Measurements from ENCODE around the gene NPAS3. TPM values are rescaled to one million over a fixed set of nuclear protein-coding genes. Genes with fewer than 3 reads are reported as not detected.

Gene NPAS3
- total RNA-seq, 4 donors from 2014 or later: 0.13 to 1.1 (median 0.47) TPM; not detected in 1

- 31% methylated on average over 3 of the region's 3 CpGs for WGBS, 2 donors
- no peaks in the 10 kb centered on the region for H3K27me3 ChIP-seq
- intact Hi-C loops (cut with DNase I): no loop called here
- H3K9me3 ChIP-seq: no peaks in the 10 kb centered on the region
- TF ChIP-seq CTCF (IDR thresholded peaks at IDR 0.05) (no peak), POLR2A (IDR thresholded peaks at IDR 0.05) (no peak)
- DNase-seq: no peak
- H3K4me1 ChIP-seq: no peaks in the 10 kb centered on the region
- no peak overlapping the region for H3K4me3 ChIP-seq
- no peaks in the 10 kb centered on the region for H3K36me3 ChIP-seq
- H3K27ac ChIP-seq: no peak overlapping the region
Observed at GRCh38 chr14:33280646-33281045, 342.0 kb downstream of the NPAS3 start.

GRCh38 chr14:33282331-33283230 lies 343.9 kb downstream of the NPAS3 start:
- no peak for DNase-seq
- intact Hi-C loops (cut with DNase I): no loop called here
- WGBS, 2 donors: 57 to 74% methylated on average over 9 to 11 of the region's 11 CpGs

GRCh38 chr14:33285902-33286700 lies 347.4 kb downstream of the NPAS3 start:
- no peak overlapping the region for H3K27ac ChIP-seq
- intact Hi-C loops (cut with DNase I): no loop called here
- H3K27me3 ChIP-seq: no peaks in the 10 kb centered on the region
- no peak overlapping the region for H3K4me3 ChIP-seq
- no peaks in the 10 kb centered on the region for H3K36me3 ChIP-seq
- 82 to 88% methylated on average over 5 of the region's 5 CpGs for WGBS, 2 donors
- H3K4me1 ChIP-seq: no peaks in the 10 kb centered on the region
- H3K9me3 ChIP-seq: no peaks in the 10 kb centered on the region
- DNase-seq: no peak
- TF ChIP-seq POLR2A (IDR thresholded peaks at IDR 0.05): no peak
- no peak for TF ChIP-seq CTCF (IDR thresholded peaks at IDR 0.05)

More at GRCh38 chr14:33282331-33283230, 343.9 kb downstream of the NPAS3 start:
- H3K27ac ChIP-seq: no peak overlapping the region
- H3K4me1 ChIP-seq: no peaks in the 10 kb centered on the region
- TF ChIP-seq CTCF (IDR thresholded peaks at IDR 0.05) (no peak), POLR2A (IDR thresholded peaks at IDR 0.05) (no peak)
- peak overlapping the region in 1 of 4 donors; percentile 21 for H3K4me3 ChIP-seq
- H3K27me3 ChIP-seq: no peaks in the 10 kb centered on the region
- H3K36me3 ChIP-seq: no peaks in the 10 kb centered on the region
- no peaks in the 10 kb centered on the region for H3K9me3 ChIP-seq

- intact Hi-C loops (cut with DNase I): no loop called here
- Histone ChIP-seq H3K27me3 (no peaks in the 10 kb centered on the region), H3K4me3 (no peak overlapping the region), H3K27ac (no peak overlapping the region), H3K36me3 (no peaks in the 10 kb centered on the region), H3K4me1 (no peaks in the 10 kb centered on the region), H3K9me3 (no peaks in the 10 kb centered on the region)
- TF ChIP-seq POLR2A (IDR thresholded peaks at IDR 0.05): no peak
- no peak for TF ChIP-seq CTCF (IDR thresholded peaks at IDR 0.05)
- 43 to 50% methylated on average over 6 of the region's 6 CpGs for WGBS, 2 donors
- no peak for DNase-seq
Observed at GRCh38 chr14:33287189-33287588, 348.5 kb downstream of the NPAS3 start.

GRCh38 chr14:33290641-33291040 lies 352.0 kb downstream of the NPAS3 start:
- intact Hi-C loops (cut with DNase I): no loop called here
- WGBS, 2 donors: 65 to 67% methylated on average over 4 of the region's 4 CpGs

More at GRCh38 chr14:33290641-33291040, 352.0 kb downstream of the NPAS3 start:
- H3K27ac ChIP-seq: no peak overlapping the region
- H3K4me1 ChIP-seq: no peaks in the 10 kb centered on the region
- H3K36me3 ChIP-seq: no peaks in the 10 kb centered on the region
- no peaks in the 10 kb centered on the region for H3K9me3 ChIP-seq
- TF ChIP-seq POLR2A (IDR thresholded peaks at IDR 0.05): no peak
- no peak for TF ChIP-seq CTCF (IDR thresholded peaks at IDR 0.05)
- H3K4me3 ChIP-seq: no peak overlapping the region
- no peak for DNase-seq
- H3K27me3 ChIP-seq: no peaks in the 10 kb centered on the region
